ENCODE measurements around the gene TYW1B.
"Not testable (repeated sequence)": the region's sequence is repeated elsewhere in the genome, so short reads cannot be mapped to it uniquely, and the experiment has no call there.

The TYW1B gene, protein sequence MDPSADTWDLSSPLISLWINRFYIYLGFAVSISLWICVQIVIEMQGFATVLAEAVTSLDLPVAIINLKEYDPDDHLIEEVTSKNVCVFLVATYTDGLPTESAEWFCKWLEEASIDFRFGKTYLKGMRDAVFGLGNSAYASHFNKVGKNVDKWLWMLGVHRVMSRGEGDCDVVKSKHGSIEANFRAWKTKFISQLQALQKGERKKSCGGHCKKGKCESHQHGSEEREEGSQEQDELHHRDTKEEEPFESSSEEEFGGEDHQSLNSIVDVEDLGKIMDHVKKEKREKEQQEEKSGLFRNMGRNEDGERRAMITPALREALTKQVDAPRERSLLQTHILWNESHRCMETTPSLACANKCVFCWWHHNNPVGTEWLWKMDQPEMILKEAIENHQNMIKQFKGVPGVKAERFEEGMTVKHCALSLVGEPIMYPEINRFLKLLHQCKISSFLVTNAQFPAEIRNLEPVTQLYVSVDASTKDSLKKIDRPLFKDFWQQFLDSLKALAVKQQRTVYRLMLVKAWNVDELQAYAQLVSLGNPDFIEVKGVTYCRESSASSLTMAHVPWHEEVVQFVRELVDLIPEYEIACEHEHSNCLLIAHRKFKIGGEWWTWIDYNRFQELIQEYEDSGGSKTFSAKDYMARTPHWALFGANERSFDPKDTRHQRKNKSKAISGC

GRCh38 chr7:72827839-72828591 is at the start of gene TYW1B:
TYW1B (minus strand) TSS chr7:72828200; CDS start chr7:72828075, 125 bp downstream.
- not testable (repeated sequence) for H3K27me3 Mint-ChIP-seq, H3K9me3 Mint-ChIP-seq
- peaks cover 20% of the 10 kb centered on the region for H3K36me3 Mint-ChIP-seq (ENCODE audit: low read depth)
- H3K4me1 Mint-ChIP-seq, result peaks cover 32% of the 10 kb centered on the region
- DNase-seq, result peak; percentile 96
- ATAC-seq, result peak; percentile 96
- H3K27ac Mint-ChIP-seq, result peak within 1 kb of the TSS; percentile 92
- H3K4me3 Mint-ChIP-seq, result peak within 1 kb of the TSS; percentile 92

DNA sequence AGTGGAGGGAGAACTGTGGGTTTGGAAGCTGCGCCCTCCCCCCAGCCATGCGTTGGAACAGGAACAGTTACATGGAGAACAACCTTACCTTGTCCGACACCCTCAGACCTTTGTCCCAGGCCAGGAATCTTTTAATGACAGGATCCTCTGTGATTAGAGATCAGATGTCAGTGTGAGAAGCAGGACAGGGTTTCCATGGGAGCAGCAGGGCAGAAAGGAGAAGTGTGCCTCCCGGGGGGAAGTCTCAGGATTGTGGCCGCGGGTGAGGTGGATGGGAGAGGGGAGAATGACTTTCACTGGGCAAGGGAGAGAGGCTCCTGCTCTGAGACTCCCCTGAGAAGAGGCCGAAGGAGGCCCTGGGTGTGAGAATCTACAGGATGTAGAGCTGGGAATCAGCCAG is 39.6 kb upstream of the TYW1B start:
- H3K4me3 Mint-ChIP-seq; ATAC-seq; H3K27ac Mint-ChIP-seq; H3K4me1 Mint-ChIP-seq; H3K9me3 Mint-ChIP-seq; H3K36me3 Mint-ChIP-seq (ENCODE audit: low read depth); H3K27me3 Mint-ChIP-seq; DNase-seq: not testable (repeated sequence)

DNA sequence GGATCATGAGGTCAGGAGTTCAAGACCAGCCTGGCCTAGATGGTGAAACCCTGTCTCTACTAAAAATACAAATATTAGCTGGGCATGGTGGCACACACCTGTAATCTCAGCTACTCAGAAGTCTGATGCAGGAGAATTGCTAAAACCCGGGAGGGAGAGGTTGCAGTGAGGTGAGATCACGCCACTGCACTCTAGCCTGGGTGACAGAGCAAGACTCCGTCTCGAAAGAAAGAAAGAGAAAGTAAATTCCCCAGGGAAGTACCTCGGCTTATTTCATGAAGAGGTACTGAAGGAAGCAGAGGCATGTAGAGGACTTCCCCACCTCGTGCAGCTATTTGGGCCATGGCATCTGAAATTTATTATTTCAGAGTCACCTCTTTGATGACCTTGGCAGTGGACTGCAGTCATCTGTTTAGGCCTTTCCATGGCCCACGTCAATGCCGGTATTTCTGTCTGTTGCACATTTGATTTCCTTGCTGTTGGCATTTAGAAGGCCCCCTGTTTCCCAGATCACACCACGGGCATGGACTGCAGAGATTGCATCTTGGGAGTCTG is 30.9 kb upstream of the TYW1B start:
- not testable (repeated sequence) for DNase-seq; H3K4me3 Mint-ChIP-seq; H3K36me3 Mint-ChIP-seq (ENCODE audit: low read depth); H3K27me3 Mint-ChIP-seq; H3K9me3 Mint-ChIP-seq; H3K4me1 Mint-ChIP-seq; H3K27ac Mint-ChIP-seq; ATAC-seq

DNA sequence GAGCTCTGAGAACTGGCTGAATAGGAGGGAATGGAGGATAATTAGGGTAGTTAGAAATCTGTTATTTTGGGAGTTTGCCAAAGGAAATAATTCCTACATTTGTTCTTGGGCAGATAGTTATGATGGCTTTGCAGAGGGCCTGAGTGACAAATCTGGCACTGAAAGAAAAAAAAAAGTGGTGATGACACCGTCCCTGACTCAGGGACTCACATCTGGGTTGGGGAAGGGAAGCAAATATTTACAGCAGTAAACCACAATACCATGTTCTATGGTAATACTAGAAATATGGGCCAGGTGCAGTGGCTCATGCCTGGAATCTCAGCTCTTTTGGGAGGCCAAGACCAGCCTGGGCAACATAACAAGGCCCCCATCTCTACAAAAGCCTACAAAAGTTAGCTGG is 29.9 kb upstream of the TYW1B start:
- H3K27me3 Mint-ChIP-seq; H3K36me3 Mint-ChIP-seq (ENCODE audit: low read depth); H3K4me1 Mint-ChIP-seq; H3K9me3 Mint-ChIP-seq; DNase-seq; H3K27ac Mint-ChIP-seq; ATAC-seq; H3K4me3 Mint-ChIP-seq: not testable (repeated sequence)

DNA sequence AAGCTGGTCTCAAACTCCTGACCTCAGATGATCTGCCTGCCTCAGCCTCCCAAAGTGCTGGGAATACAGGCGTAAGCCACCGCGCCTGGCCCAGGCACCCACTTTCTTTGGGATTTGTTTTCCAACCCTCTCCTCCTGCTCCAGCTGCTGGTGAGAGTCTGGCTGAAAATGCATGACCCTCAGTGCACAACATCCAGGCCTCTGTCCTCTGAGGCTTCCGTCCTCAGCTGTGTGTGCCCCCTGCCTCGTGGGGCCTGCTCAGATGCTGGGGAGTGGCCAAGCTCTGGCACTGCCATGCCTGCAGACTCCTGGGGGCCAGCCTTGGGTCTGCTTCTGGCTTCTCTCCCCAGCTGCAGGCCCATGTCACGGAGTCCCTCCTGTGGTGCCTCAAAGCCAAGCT is 27.3 kb upstream of the TYW1B start:
- not testable (repeated sequence) for H3K36me3 Mint-ChIP-seq (ENCODE audit: low read depth); H3K4me1 Mint-ChIP-seq; H3K4me3 Mint-ChIP-seq; ATAC-seq; H3K27ac Mint-ChIP-seq; DNase-seq; H3K27me3 Mint-ChIP-seq; H3K9me3 Mint-ChIP-seq

GRCh38 chr7:72852937-72853336 is 24.9 kb upstream of the TYW1B start:
- not testable (repeated sequence) for H3K27me3 Mint-ChIP-seq, H3K9me3 Mint-ChIP-seq

DNA sequence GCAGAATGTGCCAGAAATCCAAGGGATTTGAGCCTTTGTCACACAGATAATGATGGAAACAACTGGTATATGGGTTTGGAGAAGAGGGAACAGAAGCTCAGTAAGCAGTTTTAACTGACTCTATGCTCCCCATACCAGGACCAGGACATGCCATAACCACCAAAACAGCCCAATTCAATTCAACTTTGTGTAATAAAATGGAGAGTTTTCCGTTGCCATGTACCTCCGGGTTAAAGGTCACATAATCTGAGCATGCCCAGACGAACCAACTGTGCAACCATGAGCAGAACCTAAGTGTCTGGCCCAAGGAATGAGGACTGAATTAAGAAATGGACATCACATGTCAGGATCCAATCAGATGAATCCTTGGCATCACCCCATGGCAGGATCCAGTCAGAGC is 22.7 kb upstream of the TYW1B start:
- DNase-seq, ATAC-seq: not testable (repeated sequence)

More at GRCh38 chr7:72852937-72853336, 24.9 kb upstream of the TYW1B start:
- H3K36me3 Mint-ChIP-seq (ENCODE audit: low read depth); H3K27ac Mint-ChIP-seq; DNase-seq; ATAC-seq; H3K4me3 Mint-ChIP-seq; H3K4me1 Mint-ChIP-seq: not testable (repeated sequence)

DNA sequence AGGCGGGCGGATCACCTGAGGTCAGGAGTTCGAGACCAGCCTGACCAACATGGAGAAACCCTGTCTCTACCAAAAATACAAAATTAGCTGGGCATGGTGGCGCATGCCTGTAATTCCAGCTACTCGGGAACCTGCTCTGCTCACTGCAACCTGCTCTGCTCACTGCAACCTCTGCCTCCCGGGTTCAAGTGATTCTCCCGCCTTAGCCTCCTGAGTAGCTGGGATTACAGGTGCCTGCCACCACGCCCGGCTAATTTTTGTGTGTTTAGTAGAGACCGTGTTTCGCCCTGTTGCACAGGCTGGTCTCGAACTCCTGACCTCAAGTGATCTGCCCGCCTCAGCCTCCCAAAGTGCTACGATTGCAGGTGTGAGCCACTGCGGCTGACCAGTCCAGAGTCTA is 16.1 kb upstream of the TYW1B start:
- not testable (repeated sequence) for ATAC-seq, DNase-seq, H3K27ac Mint-ChIP-seq, H3K4me1 Mint-ChIP-seq, H3K4me3 Mint-ChIP-seq, H3K27me3 Mint-ChIP-seq
- H3K36me3 Mint-ChIP-seq (ENCODE audit: low read depth), result peaks cover 15% of the 10 kb centered on the region
- H3K9me3 Mint-ChIP-seq, result peaks cover 17% of the 10 kb centered on the region

More for the DNA sequence above, 22.7 kb upstream of the TYW1B start:
- H3K9me3 Mint-ChIP-seq; H3K36me3 Mint-ChIP-seq (ENCODE audit: low read depth); H3K4me3 Mint-ChIP-seq; H3K27ac Mint-ChIP-seq; H3K27me3 Mint-ChIP-seq; H3K4me1 Mint-ChIP-seq: not testable (repeated sequence)

DNA sequence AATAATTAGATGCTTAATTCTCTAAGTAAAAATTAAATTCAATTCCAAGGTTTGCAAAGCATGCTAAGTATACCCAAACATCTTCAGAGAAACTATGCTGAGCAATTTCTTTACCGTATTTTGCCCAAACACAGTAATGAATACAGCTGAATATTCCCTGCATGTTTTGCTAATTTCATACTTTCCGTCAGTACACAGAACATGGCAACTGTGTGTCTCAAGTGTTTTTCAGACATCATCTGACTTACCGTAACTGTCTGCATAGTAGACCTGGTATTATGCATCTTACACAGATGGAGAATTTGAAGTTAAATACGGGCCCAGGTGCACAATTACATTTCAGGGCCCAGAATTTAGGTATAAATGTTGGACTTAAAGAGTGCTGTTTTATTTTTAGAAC is 15.2 kb upstream of the TYW1B start:
- H3K27ac Mint-ChIP-seq, H3K4me3 Mint-ChIP-seq, DNase-seq, H3K4me1 Mint-ChIP-seq, H3K27me3 Mint-ChIP-seq, ATAC-seq: not testable (repeated sequence)
- Mint-ChIP-seq H3K36me3 (ENCODE audit: low read depth) (peaks cover 21% of the 10 kb centered on the region), H3K9me3 (peaks cover 17% of the 10 kb centered on the region)

GRCh38 chr7:72840966-72841511 is 13.0 kb upstream of the TYW1B start:
- not testable (repeated sequence) for H3K27me3 Mint-ChIP-seq, H3K4me3 Mint-ChIP-seq, ATAC-seq, H3K27ac Mint-ChIP-seq, H3K4me1 Mint-ChIP-seq, DNase-seq
- Mint-ChIP-seq H3K9me3 (peaks cover 17% of the 10 kb centered on the region), H3K36me3 (ENCODE audit: low read depth) (peaks cover 40% of the 10 kb centered on the region)

- Mint-ChIP-seq H3K36me3 (ENCODE audit: low read depth) (peaks cover 55% of the 10 kb centered on the region), H3K9me3 (peaks cover 17% of the 10 kb centered on the region)
- not testable (repeated sequence) for H3K4me3 Mint-ChIP-seq, H3K4me1 Mint-ChIP-seq, H3K27ac Mint-ChIP-seq, H3K27me3 Mint-ChIP-seq, DNase-seq, ATAC-seq
Observed at GRCh38 chr7:72838315-72838714, 10.3 kb upstream of the TYW1B start.

GRCh38 chr7:72837291-72837690 is 9.3 kb upstream of the TYW1B start:
- peaks cover 64% of the 10 kb centered on the region for H3K36me3 Mint-ChIP-seq (ENCODE audit: low read depth)
- not testable (repeated sequence) for ATAC-seq, DNase-seq, H3K27ac Mint-ChIP-seq, H3K4me1 Mint-ChIP-seq, H3K27me3 Mint-ChIP-seq, H3K4me3 Mint-ChIP-seq
- H3K9me3 Mint-ChIP-seq, result peaks cover 17% of the 10 kb centered on the region

- Mint-ChIP-seq H3K4me1 (peaks cover 34% of the 10 kb centered on the region), H3K36me3 (ENCODE audit: low read depth) (peaks cover 33% of the 10 kb centered on the region), H3K27ac (peak overlapping the region; percentile 92), H3K4me3 (peak overlapping the region; percentile 92)
- not testable (repeated sequence) for H3K9me3 Mint-ChIP-seq, ATAC-seq, H3K27me3 Mint-ChIP-seq, DNase-seq
Observed at GRCh38 chr7:72830567-72830966, 2.6 kb upstream of the TYW1B start.

GRCh38 chr7:72829687-72830354 is 1.8 kb upstream of the TYW1B start:
- peaks cover 32% of the 10 kb centered on the region for H3K36me3 Mint-ChIP-seq (ENCODE audit: low read depth)
- ATAC-seq (peak; percentile 50), DNase-seq (peak; percentile 19)
- not testable (repeated sequence) for H3K27me3 Mint-ChIP-seq, H3K9me3 Mint-ChIP-seq
- H3K4me1 Mint-ChIP-seq, result peaks cover 34% of the 10 kb centered on the region
- peak overlapping the region; percentile 92 for H3K27ac Mint-ChIP-seq
- H3K4me3 Mint-ChIP-seq, result peak overlapping the region; percentile 92

Data from activated naive CD8-positive, alpha-beta T cell treated with anti-CD3 and anti-CD28 coated beads, Interleukin-2, amount 50 U/mL, for 24 hours (primary cell).